ENCODE results near the gene CC2D2A. TPM values are rescaled to one million over a fixed set of nuclear protein-coding genes. Genes with fewer than 3 reads are reported as not detected.

CC2D2A gene
- total RNA-seq, 2 donors from 2014 or later: 2.6 to 8.3 TPM

- no peak overlapping the region for H3K4me3 ChIP-seq
- no peaks in the 10 kb centered on the region for H3K36me3 ChIP-seq
- H3K4me1 ChIP-seq: no peaks in the 10 kb centered on the region
- H3K9ac ChIP-seq (ENCODE audit: low read depth in 2 of 2, low read length in 2 of 2): peak overlapping the region in 1 of 2 donors; percentile 23
- no peak overlapping the region for H3K27ac ChIP-seq
- H3K27me3 ChIP-seq: no peaks in the 10 kb centered on the region
- no peaks in the 10 kb centered on the region for H3K9me3 ChIP-seq
- intact Hi-C loops (cut with DNase I): no loop called here
- TF ChIP-seq CTCF (IDR thresholded peaks at IDR 0.05): no peak
- no peak for DNase-seq
Observed at GRCh38 chr4:15451866-15452765, 17.6 kb upstream of the CC2D2A start.

- Histone ChIP-seq H3K9me3 (no peaks in the 10 kb centered on the region), H3K4me1 (no peaks in the 10 kb centered on the region), H3K27ac (no peak overlapping the region), H3K27me3 (no peaks in the 10 kb centered on the region), H3K36me3 (no peaks in the 10 kb centered on the region), H3K9ac (ENCODE audit: low read depth in 2 of 2, low read length in 2 of 2) (no peak overlapping the region), H3K4me3 (no peak overlapping the region)
- no peak for DNase-seq
- intact Hi-C loops (cut with DNase I): loop anchor here (5.0 kb wide), 1 partner anchor 223 kb away; no protein-coding TSS in a partner anchor
- no peak for TF ChIP-seq CTCF (IDR thresholded peaks at IDR 0.05)
Observed at GRCh38 chr4:15455290-15455689, 14.4 kb upstream of the CC2D2A start.

GRCh38 chr4:15457406-15458201, 12.1 kb upstream of the CC2D2A start:
- no peak overlapping the region for H3K9ac ChIP-seq (ENCODE audit: low read depth in 2 of 2, low read length in 2 of 2)
- H3K36me3 ChIP-seq: no peaks in the 10 kb centered on the region
- no peak for DNase-seq
- no peak overlapping the region for H3K4me3 ChIP-seq
- peak; percentile 58 for TF ChIP-seq CTCF (IDR thresholded peaks at IDR 0.05)
- no peaks in the 10 kb centered on the region for H3K4me1 ChIP-seq
- H3K9me3 ChIP-seq: no peaks in the 10 kb centered on the region
- no peaks in the 10 kb centered on the region for H3K27me3 ChIP-seq
- H3K27ac ChIP-seq: no peak overlapping the region
- intact Hi-C loops (cut with DNase I): loop anchor here (5.0 kb wide), 1 partner anchor 225 kb away; no protein-coding TSS in a partner anchor

- no peak for TF ChIP-seq CTCF (IDR thresholded peaks at IDR 0.05)
- intact Hi-C loops (cut with DNase I): loop anchor here (5.0 kb wide), 1 partner anchor 226 kb away; no protein-coding TSS in a partner anchor
- Histone ChIP-seq H3K27ac (no peak overlapping the region), H3K36me3 (no peaks in the 10 kb centered on the region), H3K9me3 (no peaks in the 10 kb centered on the region), H3K27me3 (no peaks in the 10 kb centered on the region), H3K4me1 (no peaks in the 10 kb centered on the region), H3K4me3 (no peak overlapping the region), H3K9ac (ENCODE audit: low read depth in 2 of 2, low read length in 2 of 2) (no peak overlapping the region)
- DNase-seq: no peak
Observed at GRCh38 chr4:15458616-15459015, 11.1 kb upstream of the CC2D2A start.

GRCh38 chr4:15459706-15460105, 10.0 kb upstream of the CC2D2A start:
- H3K4me1 ChIP-seq: no peaks in the 10 kb centered on the region
- no peaks in the 10 kb centered on the region for H3K9me3 ChIP-seq
- no peak overlapping the region for H3K27ac ChIP-seq
- DNase-seq: no peak
- H3K36me3 ChIP-seq: no peaks in the 10 kb centered on the region
- no peak for TF ChIP-seq CTCF (IDR thresholded peaks at IDR 0.05)
- no peaks in the 10 kb centered on the region for H3K27me3 ChIP-seq
- intact Hi-C loops (cut with DNase I): loop anchor here (5.0 kb wide), 1 partner anchor 227 kb away; no protein-coding TSS in a partner anchor
- no peak overlapping the region for H3K9ac ChIP-seq (ENCODE audit: low read depth in 2 of 2, low read length in 2 of 2)
- no peak overlapping the region for H3K4me3 ChIP-seq
